Measurements from ENCODE around the gene LFNG.

GRCh38 chr7:2575733-2576340 lies 56.3 kb downstream of the LFNG start:
- TF ChIP-seq CTCF (CRISPR knock-in tag; IDR thresholded peaks at IDR 0.05) (no peak), TAF1 (CRISPR knock-in tag; IDR thresholded peaks at IDR 0.05) (no peak), FOXK1 (CRISPR knock-in tag; IDR thresholded peaks at IDR 0.05; ENCODE audit: borderline replicate concordance, low read depth) (no peak), SIN3A (IDR thresholded peaks at IDR 0.05; ENCODE audit: borderline replicate concordance, low read depth, low read length) (no peak), NAIF1 (CRISPR knock-in tag; IDR thresholded peaks at IDR 0.05; ENCODE audit: borderline replicate concordance) (no peak), POLR2A (IDR thresholded peaks at IDR 0.05; ENCODE audit: insufficient read depth in 1 of 2, low read depth in 2 of 2, low read length in 2 of 2) (no peak), JUN (CRISPR knock-in tag; IDR thresholded peaks at IDR 0.05) (no peak), SMC3 (IDR thresholded peaks at IDR 0.05; ENCODE audit: low read length) (no peak), HDAC2 (CRISPR knock-in tag; IDR thresholded peaks at IDR 0.05) (no peak), MED1 (CRISPR knock-in tag; IDR thresholded peaks at IDR 0.05) (no peak), NFE2L1 (CRISPR knock-in tag; IDR thresholded peaks at IDR 0.05; ENCODE audit: borderline replicate concordance) (no peak)

Measured in HepG2 (cell line).